HG02642 (cell line): Measurements from ENCODE around the gene MLLT1.

Experiments
- ATAC-seq: cut with Tn5 transposase; IDR thresholded peaks from one replicate; pipeline ENCODE4 v1.9.1; 2021; ENCODE audit warnings: mild to moderate bottlenecking; ENCODE audit not compliant: unreplicated experiment, poor library complexity

The MLLT1 gene

GRCh38 chr19:6276447-6276846 lies 3.3 kb downstream of the MLLT1 start:
- no peak for ATAC-seq

DNA sequence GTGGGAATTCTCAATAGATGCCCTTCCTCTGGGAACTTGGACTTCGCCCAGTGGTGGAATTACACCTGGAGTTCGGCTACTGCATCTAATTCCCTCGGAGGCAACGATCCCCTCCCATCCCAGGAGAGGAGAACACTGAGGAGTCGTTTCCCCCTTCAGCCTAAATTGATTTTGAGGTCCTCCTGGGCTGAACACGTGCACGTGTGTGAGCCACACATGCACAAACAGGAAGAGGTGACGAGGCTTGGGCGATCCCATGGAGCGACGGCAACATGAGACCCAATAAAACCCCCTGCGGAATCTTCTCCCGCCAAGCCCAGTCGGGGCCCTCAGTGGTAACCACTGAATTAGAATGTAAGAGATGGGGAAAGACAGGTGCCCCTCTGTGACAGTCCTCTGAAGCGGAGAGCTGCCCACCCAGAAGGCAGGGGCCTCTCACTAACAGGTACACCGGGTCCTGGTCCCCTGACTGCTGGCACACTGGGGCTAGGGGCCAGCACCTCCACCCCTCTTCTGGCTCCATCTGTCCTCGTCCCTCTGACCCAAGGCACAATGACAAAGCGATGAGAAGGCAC lies 4.5 kb downstream of the MLLT1 start:
- ATAC-seq, result no peak

GRCh38 chr19:6274756-6275155 lies 5.0 kb downstream of the MLLT1 start:
- no peak for ATAC-seq

- ATAC-seq, result no peak
These were observed 5.8 kb downstream of the MLLT1 start for GRCh38 chr19:6273701-6274601.

GRCh38 chr19:6272913-6273600 lies 6.7 kb downstream of the MLLT1 start:
- no peak for ATAC-seq

- no peak for ATAC-seq
These were observed 7.4 kb downstream of the MLLT1 start for GRCh38 chr19:6272411-6272791.

- ATAC-seq, result no peak
These were observed 7.9 kb downstream of the MLLT1 start for GRCh38 chr19:6271721-6272410.

DNA sequence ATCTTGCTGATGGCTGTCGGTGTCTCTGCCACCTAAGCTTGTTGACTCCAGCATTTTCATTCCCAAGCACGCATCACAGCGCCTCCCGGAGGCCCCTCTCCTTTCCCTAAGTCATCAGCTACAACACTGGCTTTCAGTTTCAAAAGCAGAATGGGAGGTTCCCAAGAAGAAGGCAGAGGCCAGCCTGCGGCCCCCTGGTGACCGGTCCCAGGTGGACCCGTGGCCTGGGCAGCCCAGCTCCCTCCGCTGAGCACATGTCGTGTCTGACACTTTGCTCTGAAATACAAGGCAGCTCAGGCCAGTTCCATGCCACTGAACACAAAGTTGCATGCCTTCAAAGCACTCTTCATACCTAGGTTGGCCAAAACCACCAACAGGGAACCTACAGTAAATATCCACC lies 8.5 kb downstream of the MLLT1 start:
- no peak for ATAC-seq

DNA sequence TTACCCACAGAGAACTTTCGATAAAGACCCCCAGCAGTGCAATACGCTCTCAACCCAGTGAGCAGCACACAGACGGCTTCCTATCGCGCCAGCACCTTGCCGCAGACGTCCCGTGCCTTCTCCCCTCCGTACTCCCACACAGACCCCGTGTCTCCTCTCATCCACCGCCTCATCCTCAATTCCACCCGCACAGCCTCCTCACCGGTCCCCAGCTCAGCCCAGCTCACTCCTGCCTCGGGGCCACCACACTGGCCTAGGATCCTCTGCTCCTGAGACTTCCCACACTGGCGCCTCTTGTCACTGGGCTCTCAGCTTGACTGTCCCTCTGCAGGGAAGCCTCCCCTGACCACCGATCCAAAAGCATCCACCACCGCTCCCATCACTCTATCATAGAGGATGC lies 9.0 kb downstream of the MLLT1 start:
- no peak for ATAC-seq

GRCh38 chr19:6270076-6270745 lies 9.6 kb downstream of the MLLT1 start:
- no peak for ATAC-seq

- no peak for ATAC-seq
These were observed 10.5 kb downstream of the MLLT1 start for GRCh38 chr19:6269101-6269886.

GRCh38 chr19:6268382-6268771 lies 11.4 kb downstream of the MLLT1 start:
- ATAC-seq, result no peak

DNA sequence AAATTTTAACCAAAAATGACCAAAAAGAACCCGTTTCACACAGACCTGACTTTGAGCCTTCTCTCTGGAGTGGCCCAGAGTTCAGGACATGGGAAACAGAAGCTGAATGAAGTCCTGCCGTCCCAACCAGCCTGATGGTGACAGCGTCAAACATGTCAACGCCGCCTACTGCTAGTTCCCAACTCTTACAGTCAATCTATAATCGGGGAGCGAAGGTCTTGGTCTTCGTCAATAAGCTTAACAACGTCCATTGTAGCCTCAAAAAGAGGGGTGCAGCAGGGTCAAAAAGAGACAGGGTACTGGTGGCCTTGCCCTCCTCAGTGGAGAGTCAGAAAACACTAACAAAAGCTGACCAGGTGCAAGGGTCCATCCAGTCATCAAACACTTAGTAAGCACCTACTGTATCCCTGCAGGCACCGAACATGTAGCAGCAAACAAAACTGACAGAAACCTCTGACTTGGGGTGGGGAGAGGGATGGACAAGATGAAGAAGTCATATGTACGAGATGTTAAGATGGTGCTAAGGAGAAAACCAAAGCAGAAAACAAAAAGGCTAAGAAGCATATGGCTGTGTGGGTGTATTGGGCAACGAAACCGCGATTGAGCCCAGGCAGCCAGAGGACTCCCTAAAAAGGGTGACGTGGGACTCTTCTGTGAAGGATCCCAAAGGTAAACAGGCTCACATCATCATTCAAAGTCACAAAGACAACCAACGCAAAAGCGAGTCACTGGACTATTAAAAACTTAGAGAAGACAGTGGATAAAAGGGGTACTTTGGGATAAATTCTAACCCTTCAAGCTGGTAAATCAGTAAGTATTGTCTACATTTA lies 12.0 kb downstream of the MLLT1 start:
- no peak for ATAC-seq

GRCh38 chr19:6264803-6265202 lies 15.0 kb downstream of the MLLT1 start:
- ATAC-seq, result no peak

- no peak for ATAC-seq
These were observed 15.9 kb downstream of the MLLT1 start for GRCh38 chr19:6263735-6264444.

DNA sequence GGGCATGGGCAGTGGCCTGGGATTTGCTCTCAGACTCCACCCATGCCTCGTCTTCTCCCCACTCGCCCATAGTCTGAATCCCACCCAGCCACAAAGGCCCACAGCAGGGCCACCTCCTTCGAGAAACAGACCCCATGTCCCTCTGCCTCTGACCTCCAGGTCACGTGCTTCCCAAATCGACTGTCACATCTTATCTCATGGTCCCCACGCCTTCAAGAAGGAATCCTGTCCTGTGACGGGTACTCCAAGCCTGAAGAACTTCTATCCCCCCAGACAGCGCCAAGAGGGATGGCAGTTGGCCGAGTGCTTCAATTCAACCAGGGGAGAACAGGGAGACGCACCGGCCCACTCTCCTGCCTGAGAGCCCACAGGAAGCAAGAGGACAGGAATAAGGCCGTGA lies 16.5 kb downstream of the MLLT1 start:
- ATAC-seq, result no peak

GRCh38 chr19:6262519-6262918 lies 17.3 kb downstream of the MLLT1 start:
- ATAC-seq, result no peak

GRCh38 chr19:6261883-6262282 lies 17.9 kb downstream of the MLLT1 start:
- ATAC-seq, result no peak
